GM23248 (cell line): ENCODE data around the gene SLC30A2.

Experiments used
- EZH2 ChIP-seq: fragments of 200-600 bp; sonication (generic); IDR thresholded peaks from 2 replicates; pipeline ENCODE4 v1.6.1; 2018; ENCODE audit warnings: antibody characterized with exemption, mild to moderate bottlenecking; ENCODE audit not compliant: insufficient read depth, poor library complexity, severe bottlenecking
- EZH2phosphoT487 ChIP-seq: fragments of 200-600 bp; sonication (generic); IDR thresholded peaks from 2 replicates; pipeline ENCODE4 v1.6.1; 2018; ENCODE audit warnings: antibody characterized with exemption, moderate library complexity, mild to moderate bottlenecking, low read depth; ENCODE audit not compliant: insufficient read depth

GRCh38 chr1:26069941-26070295 lies 24.0 kb upstream of the SLC30A2 start:
- TF ChIP-seq EZH2phosphoT487 (no peak), EZH2 (no peak)
